Measurements from ENCODE around the gene SLIT1. TPM values are rescaled to one million over a fixed set of nuclear protein-coding genes. Genes with fewer than 3 reads are reported as not detected.
A peak's percentile ranks its signal among the peaks of the same experiment; 100 is the strongest.

The SLIT1 gene
- polyA plus RNA-seq, 1 donor from 2014 or later: 9.5 TPM

DNA sequence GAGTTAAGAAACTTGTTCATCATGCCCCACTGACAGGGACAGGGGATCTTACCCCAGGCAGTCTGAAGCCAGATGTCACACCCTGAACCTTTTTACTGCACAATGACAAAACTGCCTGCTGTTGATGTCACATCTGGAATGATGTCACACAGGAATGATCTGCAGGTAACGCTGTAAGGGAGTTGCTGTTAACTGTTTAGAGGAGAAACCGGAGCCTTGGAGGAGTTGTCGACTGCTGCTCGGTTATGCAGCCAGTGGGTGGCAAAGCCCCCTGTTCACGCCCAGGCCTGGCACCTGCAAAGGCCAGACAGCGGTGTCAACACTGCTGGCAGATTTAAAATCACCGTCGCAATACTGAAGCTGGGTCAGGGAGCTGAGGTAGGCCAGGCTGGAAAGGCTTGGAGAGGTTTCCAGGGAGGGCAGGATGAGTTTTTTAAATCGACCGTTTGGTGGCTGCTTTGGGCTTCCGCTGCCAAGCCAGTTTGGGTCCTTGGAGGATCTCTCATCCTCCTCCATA lies 10.0 kb upstream of the SLIT1 start:
- Histone ChIP-seq H3K4me2 (ENCODE audit: low read length) (no peak overlapping the region), H3K36me3 (ENCODE audit: insufficient read depth, low read length) (no peaks in the 10 kb centered on the region), H3K4me3 (ENCODE audit: low read length) (peak overlapping the region; percentile 55), H3K9me3 (ENCODE audit: low read length) (no peaks in the 10 kb centered on the region), H2AFZ (ENCODE audit: low read depth, low read length) (no peak overlapping the region), H3K27ac (ENCODE audit: low read length) (no peak overlapping the region), H3K9ac (ENCODE audit: low read length) (no peak overlapping the region), H3K27me3 (ENCODE audit: insufficient read depth, low read depth, low read length) (peaks cover 45% of the 10 kb centered on the region), H3F3A (ENCODE audit: insufficient read depth, low read length, poor library complexity, severe bottlenecking) (no peaks in the 10 kb centered on the region), H3K9me2 (ENCODE audit: insufficient read depth, low read length) (no peaks in the 10 kb centered on the region), H4K20me1 (ENCODE audit: insufficient read depth) (no peaks in the 10 kb centered on the region), H3K79me2 (replicated peaks; ENCODE audit: insufficient read depth, low read length) (no peaks in the 10 kb centered on the region)
- TF ChIP-seq, protein P1, sequence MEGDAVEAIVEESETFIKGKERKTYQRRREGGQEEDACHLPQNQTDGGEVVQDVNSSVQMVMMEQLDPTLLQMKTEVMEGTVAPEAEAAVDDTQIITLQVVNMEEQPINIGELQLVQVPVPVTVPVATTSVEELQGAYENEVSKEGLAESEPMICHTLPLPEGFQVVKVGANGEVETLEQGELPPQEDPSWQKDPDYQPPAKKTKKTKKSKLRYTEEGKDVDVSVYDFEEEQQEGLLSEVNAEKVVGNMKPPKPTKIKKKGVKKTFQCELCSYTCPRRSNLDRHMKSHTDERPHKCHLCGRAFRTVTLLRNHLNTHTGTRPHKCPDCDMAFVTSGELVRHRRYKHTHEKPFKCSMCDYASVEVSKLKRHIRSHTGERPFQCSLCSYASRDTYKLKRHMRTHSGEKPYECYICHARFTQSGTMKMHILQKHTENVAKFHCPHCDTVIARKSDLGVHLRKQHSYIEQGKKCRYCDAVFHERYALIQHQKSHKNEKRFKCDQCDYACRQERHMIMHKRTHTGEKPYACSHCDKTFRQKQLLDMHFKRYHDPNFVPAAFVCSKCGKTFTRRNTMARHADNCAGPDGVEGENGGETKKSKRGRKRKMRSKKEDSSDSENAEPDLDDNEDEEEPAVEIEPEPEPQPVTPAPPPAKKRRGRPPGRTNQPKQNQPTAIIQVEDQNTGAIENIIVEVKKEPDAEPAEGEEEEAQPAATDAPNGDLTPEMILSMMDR (IDR thresholded peaks at IDR 0.05; ENCODE audit: poor library complexity, severe bottlenecking): no peak
- TF ChIP-seq POLR2AphosphoS5 (IDR thresholded peaks at IDR 0.05): no peak
- TF ChIP-seq, protein P2, sequence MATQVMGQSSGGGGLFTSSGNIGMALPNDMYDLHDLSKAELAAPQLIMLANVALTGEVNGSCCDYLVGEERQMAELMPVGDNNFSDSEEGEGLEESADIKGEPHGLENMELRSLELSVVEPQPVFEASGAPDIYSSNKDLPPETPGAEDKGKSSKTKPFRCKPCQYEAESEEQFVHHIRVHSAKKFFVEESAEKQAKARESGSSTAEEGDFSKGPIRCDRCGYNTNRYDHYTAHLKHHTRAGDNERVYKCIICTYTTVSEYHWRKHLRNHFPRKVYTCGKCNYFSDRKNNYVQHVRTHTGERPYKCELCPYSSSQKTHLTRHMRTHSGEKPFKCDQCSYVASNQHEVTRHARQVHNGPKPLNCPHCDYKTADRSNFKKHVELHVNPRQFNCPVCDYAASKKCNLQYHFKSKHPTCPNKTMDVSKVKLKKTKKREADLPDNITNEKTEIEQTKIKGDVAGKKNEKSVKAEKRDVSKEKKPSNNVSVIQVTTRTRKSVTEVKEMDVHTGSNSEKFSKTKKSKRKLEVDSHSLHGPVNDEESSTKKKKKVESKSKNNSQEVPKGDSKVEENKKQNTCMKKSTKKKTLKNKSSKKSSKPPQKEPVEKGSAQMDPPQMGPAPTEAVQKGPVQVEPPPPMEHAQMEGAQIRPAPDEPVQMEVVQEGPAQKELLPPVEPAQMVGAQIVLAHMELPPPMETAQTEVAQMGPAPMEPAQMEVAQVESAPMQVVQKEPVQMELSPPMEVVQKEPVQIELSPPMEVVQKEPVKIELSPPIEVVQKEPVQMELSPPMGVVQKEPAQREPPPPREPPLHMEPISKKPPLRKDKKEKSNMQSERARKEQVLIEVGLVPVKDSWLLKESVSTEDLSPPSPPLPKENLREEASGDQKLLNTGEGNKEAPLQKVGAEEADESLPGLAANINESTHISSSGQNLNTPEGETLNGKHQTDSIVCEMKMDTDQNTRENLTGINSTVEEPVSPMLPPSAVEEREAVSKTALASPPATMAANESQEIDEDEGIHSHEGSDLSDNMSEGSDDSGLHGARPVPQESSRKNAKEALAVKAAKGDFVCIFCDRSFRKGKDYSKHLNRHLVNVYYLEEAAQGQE (IDR thresholded peaks at IDR 0.05; ENCODE audit: borderline replicate concordance): no peak

DNA sequence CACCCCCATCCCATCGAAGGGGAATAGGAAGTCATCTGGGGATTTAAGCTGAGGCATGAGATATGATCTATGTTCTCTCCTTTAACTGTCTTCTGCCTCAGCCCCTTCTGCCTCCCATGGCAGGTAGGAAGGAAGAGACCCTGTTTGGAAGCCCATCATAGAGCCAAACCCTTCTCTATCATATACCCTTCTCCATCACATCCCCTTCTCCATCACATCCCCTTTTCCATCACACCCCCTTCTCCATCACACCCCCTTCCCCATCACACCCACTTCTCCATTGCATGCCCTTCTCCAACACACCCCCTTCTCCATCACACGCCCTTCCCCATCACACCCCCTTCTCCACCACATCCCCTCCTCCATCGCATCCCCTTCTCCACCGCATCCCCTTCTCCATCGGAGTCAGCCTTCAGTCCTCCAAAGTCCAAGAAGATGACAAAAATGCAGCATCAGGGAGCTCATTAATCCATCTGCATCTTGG lies 7.2 kb upstream of the SLIT1 start:
- no peaks in the 10 kb centered on the region for H3K79me2 ChIP-seq (replicated peaks; ENCODE audit: insufficient read depth, low read length)
- H3K27ac ChIP-seq (ENCODE audit: low read length): no peak overlapping the region
- H3F3A ChIP-seq (ENCODE audit: insufficient read depth, low read length, poor library complexity, severe bottlenecking): no peaks in the 10 kb centered on the region
- no peaks in the 10 kb centered on the region for H3K36me3 ChIP-seq (ENCODE audit: insufficient read depth, low read length)
- TF ChIP-seq TAF1 (IDR thresholded peaks at IDR 0.05; ENCODE audit: low read depth) (no peak), EP300 (conservative IDR thresholded peaks at IDR 0.05; ENCODE audit: poor library complexity, severe bottlenecking) (no peak), POLR2AphosphoS5 (IDR thresholded peaks at IDR 0.05) (no peak), MXI1 (conservative IDR thresholded peaks at IDR 0.05; ENCODE audit: poor library complexity, severe bottlenecking) (no peak), EZH2 (IDR thresholded peaks at IDR 0.05; ENCODE audit: borderline replicate concordance, insufficient read depth, low read length, poor library complexity, severe bottlenecking) (no peak), SMC3 (conservative IDR thresholded peaks at IDR 0.05; ENCODE audit: poor library complexity) (no peak), RAD21 (conservative IDR thresholded peaks at IDR 0.05) (no peak)
- TF ChIP-seq, protein P2 (IDR thresholded peaks at IDR 0.05; ENCODE audit: borderline replicate concordance): no peak
- TF ChIP-seq, protein P1 (IDR thresholded peaks at IDR 0.05; ENCODE audit: poor library complexity, severe bottlenecking): no peak
- no peaks in the 10 kb centered on the region for H4K20me1 ChIP-seq (ENCODE audit: insufficient read depth)
- no peaks in the 10 kb centered on the region for H3K9me2 ChIP-seq (ENCODE audit: insufficient read depth, low read length)
- H2AFZ ChIP-seq (ENCODE audit: low read depth, low read length): no peak overlapping the region
- no peak overlapping the region for H3K9ac ChIP-seq (ENCODE audit: low read length)
- peaks cover 34% of the 10 kb centered on the region for H3K27me3 ChIP-seq (ENCODE audit: insufficient read depth, low read depth, low read length)
- no peak overlapping the region for H3K4me2 ChIP-seq (ENCODE audit: low read length)
- H3K4me3 ChIP-seq (ENCODE audit: low read length): no peak overlapping the region
- no peaks in the 10 kb centered on the region for H3K9me3 ChIP-seq (ENCODE audit: low read length)

All from neural cell (in vitro differentiated cells).